Lower leg skin (tissue), 3 donors: Measurements from ENCODE around the gene CD247.

ENCODE experiments used
- POLR2A ChIP-seq, 2 donors: fragments of 450-650 bp; IDR thresholded peaks; one replicate each; pipeline ENCODE4 v1.6.1; 2016 to 2017; ENCODE audit warnings: antibody characterized with exemption in 2 of 2, mild to moderate bottlenecking in 1 of 2, moderate library complexity in 1 of 2
- TF ChIP-seq, protein P1 (sequence below), 3 donors: fragments of 450-650 bp; IDR thresholded peaks; one replicate each; pipeline ENCODE4 v1.5.1; 2016; ENCODE audit warnings: antibody characterized with exemption in 3 of 3, mild to moderate bottlenecking in 3 of 3, moderate library complexity in 2 of 3

- no peak for TF ChIP-seq POLR2A (IDR thresholded peaks at IDR 0.05)
- TF ChIP-seq, protein P1, sequence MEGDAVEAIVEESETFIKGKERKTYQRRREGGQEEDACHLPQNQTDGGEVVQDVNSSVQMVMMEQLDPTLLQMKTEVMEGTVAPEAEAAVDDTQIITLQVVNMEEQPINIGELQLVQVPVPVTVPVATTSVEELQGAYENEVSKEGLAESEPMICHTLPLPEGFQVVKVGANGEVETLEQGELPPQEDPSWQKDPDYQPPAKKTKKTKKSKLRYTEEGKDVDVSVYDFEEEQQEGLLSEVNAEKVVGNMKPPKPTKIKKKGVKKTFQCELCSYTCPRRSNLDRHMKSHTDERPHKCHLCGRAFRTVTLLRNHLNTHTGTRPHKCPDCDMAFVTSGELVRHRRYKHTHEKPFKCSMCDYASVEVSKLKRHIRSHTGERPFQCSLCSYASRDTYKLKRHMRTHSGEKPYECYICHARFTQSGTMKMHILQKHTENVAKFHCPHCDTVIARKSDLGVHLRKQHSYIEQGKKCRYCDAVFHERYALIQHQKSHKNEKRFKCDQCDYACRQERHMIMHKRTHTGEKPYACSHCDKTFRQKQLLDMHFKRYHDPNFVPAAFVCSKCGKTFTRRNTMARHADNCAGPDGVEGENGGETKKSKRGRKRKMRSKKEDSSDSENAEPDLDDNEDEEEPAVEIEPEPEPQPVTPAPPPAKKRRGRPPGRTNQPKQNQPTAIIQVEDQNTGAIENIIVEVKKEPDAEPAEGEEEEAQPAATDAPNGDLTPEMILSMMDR (IDR thresholded peaks at IDR 0.05), result no peak
Observed at GRCh38 chr1:167515461-167515860, 2.9 kb downstream of the CD247 start.
